GM13976 (cell line): ENCODE results near the gene CES2.

Source experiments
- DNase-seq: peaks from one replicate; pipeline ENCODE4 v3.0.0; 2012; ENCODE audit warnings: low spot score
- in situ Hi-C: fragments of 300-500 bp; cut with MboI; formaldehyde crosslinking; loops from one replicate; pipeline ENCODE4 v1.12.0; 2022; ENCODE audit warnings: low sequenced_read_pairs, mixed read lengths, inconsistent platforms; ENCODE audit not compliant: unreplicated experiment
- TF ChIP-seq, protein P1 (sequence below): IDR thresholded peaks from 2 replicates; pipeline ENCODE4 v1.5.1; 2012; ENCODE audit warnings: borderline replicate concordance, mild to moderate bottlenecking; ENCODE audit not compliant: insufficient read depth; ENCODE audit errors: extremely low read depth, missing control alignments, control extremely low read depth

The CES2 gene

DNA sequence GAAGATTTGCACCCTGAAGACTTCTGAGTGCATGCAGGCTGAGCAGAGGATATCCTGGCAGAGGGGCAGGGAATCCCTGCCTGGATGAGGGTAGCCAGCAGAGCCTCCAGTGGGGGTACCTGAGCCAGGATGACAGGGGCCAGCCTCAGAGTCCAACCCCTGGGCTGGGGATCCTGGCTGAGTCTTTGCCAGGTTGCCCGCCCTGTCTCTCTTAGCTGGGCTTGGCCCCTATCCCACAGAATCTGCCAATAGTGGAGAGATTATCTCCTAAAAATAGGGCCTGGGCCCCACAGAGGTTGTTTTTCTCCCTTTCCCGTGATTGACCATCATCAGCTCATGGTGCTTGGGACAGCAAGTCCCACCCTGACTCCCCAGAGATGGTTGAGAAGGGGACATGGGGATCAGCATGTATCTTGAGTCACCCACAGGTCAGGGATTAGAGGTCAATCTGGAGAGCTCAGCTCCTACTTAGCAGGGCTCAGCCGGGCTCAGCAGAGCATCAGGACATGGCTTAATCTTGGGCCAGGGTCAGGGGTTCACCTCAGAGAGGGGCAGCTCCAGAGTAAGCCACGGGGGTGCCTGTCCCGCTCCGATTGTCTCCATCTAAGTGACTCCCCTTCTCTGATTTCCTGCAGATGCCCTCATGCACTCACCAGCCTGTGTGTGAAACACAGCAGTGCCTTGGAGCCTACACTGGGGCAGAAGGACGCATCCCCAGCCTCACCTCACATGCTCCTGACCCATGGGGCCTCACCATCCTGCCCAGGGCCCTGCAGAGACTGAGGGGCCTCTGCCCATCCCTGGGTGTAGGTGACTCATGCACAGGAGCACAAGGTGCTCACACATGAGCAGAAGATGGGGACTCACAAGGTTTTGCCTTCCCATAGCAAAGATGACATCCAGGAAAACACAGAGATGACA, 28.1 kb upstream of the CES2 start:
- in situ Hi-C loops: no loop called here
- no peak for DNase-seq
- TF ChIP-seq, protein P1, sequence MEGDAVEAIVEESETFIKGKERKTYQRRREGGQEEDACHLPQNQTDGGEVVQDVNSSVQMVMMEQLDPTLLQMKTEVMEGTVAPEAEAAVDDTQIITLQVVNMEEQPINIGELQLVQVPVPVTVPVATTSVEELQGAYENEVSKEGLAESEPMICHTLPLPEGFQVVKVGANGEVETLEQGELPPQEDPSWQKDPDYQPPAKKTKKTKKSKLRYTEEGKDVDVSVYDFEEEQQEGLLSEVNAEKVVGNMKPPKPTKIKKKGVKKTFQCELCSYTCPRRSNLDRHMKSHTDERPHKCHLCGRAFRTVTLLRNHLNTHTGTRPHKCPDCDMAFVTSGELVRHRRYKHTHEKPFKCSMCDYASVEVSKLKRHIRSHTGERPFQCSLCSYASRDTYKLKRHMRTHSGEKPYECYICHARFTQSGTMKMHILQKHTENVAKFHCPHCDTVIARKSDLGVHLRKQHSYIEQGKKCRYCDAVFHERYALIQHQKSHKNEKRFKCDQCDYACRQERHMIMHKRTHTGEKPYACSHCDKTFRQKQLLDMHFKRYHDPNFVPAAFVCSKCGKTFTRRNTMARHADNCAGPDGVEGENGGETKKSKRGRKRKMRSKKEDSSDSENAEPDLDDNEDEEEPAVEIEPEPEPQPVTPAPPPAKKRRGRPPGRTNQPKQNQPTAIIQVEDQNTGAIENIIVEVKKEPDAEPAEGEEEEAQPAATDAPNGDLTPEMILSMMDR: no peak

DNA sequence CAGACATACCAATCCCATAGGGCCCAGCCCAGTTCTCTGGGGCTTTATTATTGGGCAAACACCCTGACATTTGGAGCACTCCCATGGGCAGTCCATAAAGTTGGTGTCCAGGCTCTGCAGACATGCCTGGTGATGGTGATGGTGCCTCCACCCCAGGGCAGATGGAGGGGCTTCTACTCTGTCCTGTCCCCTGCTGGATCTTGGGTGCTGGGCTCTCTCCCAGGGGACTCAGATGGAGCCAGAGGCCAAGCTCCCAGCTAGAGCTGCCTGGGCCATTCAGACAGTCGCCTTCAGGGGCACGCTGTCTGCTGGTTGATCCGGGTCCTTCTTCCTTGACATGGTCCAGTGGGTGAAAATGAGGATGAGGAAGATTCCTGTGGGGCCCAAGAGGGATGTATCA, 27.2 kb upstream of the CES2 start:
- DNase-seq: no peak
- TF ChIP-seq, protein P1: no peak
- in situ Hi-C loops: no loop called here

DNA sequence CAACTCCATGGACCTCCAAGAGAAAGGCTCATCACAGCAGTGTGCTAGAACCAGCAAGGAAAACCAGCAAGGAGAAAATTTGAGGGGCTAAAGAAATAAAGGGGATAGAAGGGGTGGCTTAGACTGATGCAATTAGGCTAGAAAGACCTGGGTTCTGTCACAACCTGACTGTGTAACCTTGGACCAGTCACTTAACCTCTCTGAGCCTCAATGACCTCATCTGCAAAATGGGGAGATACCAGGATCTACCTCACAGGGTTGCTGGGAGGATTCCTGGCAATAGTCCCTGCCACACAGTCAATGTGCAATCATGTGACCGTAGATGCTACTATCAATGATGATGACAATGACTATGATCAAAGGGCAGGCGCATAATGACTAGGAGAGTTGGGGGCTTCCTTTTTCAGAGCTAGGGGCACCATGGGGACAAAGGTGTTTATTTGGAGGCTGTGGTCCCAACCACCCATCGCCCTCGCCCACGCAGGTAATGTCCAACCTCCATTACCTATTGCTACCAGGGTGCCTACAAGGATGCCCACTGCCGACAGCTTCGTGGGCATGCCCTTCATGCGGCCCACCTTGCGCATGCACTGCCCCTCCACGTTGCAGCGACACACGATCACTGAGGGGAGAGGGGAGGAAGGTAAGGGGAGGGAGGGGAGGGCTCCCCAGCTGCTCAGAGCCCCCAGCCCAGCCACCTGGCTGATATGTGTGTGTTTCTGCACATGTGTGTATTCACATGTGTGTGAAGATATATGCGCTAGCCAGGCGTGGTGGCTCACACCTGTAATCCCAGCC, 26.4 kb upstream of the CES2 start:
- no peak for DNase-seq
- TF ChIP-seq, protein P1: no peak
- in situ Hi-C loops: no loop called here

DNA sequence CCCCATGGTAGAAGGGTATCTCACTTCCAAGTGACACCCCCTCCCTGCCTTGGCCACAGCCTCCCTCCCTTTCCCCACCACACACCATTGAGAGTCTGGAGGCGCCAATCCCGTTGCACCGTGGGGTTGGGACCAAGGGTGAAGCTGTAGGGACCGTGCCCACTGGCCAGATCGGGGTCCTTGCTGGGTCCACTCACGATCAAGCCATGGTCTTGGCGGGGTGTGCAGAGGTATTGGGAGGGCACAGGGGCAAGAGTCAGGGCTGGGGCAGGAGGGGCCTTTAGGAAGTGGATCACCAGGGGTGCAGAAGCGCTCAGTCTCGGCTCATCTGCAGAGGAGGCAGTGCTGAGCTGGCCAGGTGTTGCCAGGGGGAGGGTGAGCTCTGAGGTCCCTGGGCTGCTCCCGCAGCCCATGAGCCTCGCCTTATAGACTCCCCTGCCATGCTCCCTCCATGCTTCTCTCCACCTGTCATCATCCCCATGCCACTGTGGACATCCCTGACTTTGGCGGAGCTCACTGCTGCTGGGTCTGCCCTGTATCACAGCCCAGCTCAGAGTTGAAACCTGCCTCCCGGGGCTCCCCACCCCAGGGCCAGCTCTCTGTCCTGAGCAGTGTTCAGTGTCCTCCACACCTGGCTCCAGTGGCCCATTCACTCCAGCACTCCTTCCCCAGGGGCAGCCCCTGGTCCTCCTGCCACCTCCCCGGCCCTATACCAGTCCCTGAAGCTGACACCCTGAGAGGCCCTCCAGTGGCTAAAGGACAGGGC, 25.0 kb upstream of the CES2 start:
- DNase-seq: no peak
- TF ChIP-seq, protein P1: no peak
- in situ Hi-C loops: no loop called here

DNA sequence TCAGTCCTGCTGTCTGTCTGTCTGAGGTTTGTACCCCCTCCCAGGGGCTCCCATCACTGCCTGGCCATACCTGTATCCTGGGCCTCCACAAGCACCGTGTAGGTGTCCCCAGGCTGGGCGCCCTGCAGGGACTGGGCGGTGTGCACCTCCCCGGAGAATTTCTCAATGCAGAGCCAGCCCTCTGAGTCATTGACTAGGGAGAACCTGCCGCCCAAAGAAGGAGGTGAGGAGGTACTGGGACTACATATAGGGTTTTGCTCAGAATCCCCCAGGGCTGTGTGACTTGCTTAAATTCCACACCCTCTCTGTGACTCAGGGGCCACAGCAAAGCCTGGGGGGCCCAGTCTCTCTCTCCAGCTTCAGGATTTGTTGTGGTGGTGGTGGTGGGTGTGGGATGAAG, 24.2 kb upstream of the CES2 start:
- DNase-seq: no peak
- in situ Hi-C loops: no loop called here
- TF ChIP-seq, protein P1: no peak

DNA sequence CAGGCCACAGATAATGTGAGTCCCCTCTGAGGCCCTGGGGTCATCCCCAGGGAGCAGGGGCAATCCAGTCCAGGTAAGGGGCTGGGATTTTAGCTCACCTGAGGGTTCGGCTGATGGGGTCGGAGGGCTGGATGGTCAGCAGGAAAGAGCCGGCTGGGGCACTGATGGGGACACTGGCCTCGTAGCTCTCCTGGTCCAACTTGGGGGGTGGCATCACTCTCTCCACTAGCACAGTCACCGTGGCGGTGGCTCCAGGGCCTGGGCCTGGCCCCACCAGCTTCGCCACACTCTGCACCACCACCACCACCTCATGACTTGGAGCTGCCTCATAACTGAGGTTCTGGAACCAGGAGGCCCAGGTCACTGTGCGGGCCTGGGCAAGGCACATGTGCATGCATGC, 23.5 kb upstream of the CES2 start:
- in situ Hi-C loops: no loop called here
- no peak for DNase-seq
- TF ChIP-seq, protein P1: no peak
